Measurements from ENCODE around the gene PCBD2.
"Not testable (repeated sequence)": the region's sequence is repeated elsewhere in the genome, so short reads cannot be mapped to it uniquely, and the experiment has no call there.

The PCBD2 gene

GRCh38 chr5:134964359-134965270, 59.7 kb downstream of the PCBD2 start:
- no peak for DNase-seq

DNA sequence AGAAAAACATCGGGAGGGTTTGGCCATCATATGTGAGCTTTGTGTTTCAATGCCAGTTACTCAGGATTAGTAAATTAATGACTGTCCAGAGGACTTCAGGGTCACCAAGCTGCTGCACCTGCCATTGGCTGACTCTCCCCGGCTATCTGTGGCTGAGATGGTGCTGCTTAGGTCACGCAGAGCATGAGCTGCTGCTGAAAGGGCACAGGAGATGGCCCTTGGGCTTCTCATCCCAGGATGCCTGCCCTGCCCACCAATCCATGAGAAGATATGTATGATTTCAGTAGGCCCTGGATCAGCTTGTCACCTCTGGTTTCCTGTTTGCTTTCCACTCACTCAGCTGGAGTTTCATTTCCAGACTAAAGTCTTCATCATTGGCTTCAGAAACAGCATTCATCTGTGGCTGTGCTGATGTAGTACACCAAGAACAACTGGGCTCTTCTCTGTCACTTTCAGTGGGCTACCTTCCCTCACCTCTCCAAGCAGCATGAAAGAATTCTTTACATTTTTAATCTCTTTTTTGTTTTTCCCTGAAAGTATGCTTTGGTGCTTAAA, 60.4 kb downstream of the PCBD2 start:
- DNase-seq = no peak

DNA sequence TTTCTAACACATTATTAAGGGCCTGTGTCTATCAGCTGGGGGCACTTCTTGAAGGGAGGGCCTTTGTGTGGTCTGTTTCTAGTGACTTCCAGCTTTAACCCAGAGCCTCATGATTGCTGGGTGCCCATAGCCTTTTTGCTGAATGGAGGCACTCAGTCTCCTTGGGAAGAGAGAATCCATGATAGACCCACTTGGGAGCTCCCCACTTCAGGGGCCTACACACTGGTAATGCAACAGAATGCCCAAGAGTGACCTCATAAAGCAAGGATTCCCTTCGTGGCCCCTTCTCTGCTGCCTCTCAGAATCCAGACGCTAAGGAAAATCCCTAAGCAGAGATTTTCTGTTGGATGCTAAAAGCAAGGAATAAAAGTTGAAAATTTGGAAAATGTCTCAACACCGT, 62.7 kb downstream of the PCBD2 start, which contains the start of gene CATSPER3:
TSS of gene CATSPER3 (plus strand) at position 301 of the 400 bp plus-strand sequence. CDS start at position 386, 85 bp downstream.
- no peak for DNase-seq

GRCh38 chr5:134968055-134968454, 63.1 kb downstream of the PCBD2 start:
- DNase-seq = no peak

DNA sequence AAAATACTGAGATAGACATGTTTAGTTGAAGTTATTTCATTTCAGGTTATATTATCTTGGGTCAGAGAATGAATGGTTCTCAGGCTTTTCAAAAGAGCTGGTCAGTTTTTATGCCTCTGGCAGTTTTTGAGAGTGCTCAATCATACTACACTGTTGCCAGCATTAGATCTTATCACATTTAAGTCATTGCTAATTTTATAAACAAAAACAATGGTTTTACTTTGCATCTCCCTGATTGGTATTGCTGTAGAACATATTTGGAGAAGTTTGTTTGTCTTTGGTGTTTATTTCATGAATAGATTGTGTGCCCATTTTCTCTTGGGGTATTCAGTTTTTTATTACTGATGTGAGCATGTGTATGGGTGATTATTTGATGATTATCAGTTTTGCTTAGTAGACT, 64.2 kb downstream of the PCBD2 start:
- DNase-seq = no peak

DNA sequence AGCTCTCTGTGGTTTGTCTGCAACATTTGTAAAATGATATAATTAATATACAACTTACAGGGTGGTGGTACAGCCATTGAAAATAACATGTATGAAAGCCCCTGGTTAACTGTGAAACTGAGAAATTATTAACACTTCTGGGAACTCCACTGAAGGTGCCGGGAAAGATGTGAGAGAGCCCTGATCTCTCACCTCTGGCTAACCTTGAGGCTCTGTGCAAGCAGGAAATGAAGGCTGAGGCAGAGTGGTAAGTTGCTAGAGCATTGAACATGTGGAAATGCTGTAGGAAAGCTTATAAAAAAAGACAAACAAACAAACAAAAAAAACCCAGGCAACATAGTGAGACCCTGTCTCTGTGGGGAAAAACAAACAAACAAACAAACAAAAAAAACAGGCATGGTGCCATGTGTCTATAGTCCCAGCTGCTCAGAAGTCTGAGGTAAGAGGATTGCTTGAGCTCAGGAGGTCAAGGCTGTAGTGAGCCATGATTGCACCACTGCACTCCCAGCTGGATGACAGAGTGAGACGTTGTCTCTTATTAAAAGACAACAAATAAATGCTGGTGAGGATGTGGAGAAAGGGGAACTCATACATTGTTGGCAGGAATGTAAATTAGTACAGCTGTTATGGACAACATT, 70.3 kb downstream of the PCBD2 start:
- DNase-seq = no peak

- DNase-seq = no peak
These were observed 70.9 kb downstream of the PCBD2 start for GRCh38 chr5:134975843-134976242.

- DNase-seq = no peak
These were observed 71.9 kb downstream of the PCBD2 start for GRCh38 chr5:134976841-134977240.

DNA sequence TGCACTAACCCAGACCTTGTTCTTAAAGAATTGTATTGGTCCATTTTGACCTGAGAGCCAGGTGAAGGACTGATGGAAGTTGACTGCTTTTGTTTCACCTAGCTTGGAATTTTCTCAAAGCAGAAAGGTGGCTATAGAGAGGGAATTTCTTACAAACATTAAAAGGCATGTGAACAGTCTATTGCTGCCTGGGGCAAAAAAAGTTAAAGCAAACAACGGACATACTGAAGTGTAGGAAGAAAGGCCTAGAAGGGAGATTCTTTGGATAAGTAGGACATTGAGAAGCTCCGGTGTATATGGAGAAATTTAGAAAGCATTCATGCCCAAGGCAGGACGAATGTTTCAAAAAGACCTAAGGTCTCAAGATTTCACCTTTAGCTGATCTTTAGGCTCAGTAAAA, 74.5 kb downstream of the PCBD2 start:
- DNase-seq = no peak

GRCh38 chr5:134982230-134982629, 77.3 kb downstream of the PCBD2 start:
- DNase-seq = no peak

DNA sequence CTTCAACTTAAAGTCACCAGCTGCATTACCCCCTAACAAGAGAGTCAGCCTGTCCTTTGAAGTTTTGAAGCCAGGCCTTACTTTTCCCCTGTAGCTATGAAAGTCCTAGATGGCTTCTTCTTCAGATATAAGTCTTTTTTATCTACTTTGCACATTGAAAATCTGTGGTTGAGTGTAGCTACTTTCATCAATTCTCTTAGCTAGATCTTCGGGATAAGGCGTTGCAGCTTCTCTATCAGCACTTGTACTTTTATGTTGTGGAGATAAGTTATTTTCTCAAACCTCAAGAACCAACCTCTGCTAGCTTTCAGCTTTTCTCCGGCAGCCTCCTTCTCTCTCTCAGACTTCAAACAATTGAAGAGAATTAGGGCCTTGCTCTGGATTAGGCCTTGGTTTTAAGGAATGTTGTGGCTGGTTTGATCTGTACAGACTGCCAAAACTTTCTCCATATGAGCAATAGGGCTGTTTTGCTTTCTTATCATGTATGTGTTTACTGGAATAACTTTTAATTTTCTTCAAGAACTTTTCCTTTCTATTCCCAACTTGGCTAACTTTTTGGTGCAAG, 84.4 kb downstream of the PCBD2 start:
- DNase-seq = no peak

- DNase-seq = not testable (repeated sequence)
These were observed 85.3 kb downstream of the PCBD2 start for GRCh38 chr5:134990183-134990582.

DNA sequence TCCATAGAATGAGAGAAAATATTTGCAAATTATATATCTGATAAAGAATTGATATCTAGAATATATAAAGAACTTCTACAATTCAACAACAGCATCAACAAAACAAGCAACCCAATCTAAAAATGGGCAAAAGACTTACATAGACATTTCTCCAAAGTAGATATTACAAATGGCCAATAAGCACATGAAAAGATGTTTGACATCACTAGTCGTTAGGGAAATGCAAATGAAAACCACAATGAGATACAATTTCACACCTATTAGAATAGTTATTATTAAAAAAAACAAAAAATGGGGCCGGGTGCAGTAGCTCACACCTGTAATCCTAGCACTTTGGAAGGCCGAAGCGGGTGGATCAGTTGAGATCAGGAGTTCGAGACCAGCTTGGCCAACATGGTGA, 87.2 kb downstream of the PCBD2 start:
- no peak for DNase-seq

- no peak for DNase-seq
These were observed 88.2 kb downstream of the PCBD2 start for GRCh38 chr5:134993161-134993560.

GRCh38 chr5:134994560-134995156, 89.7 kb downstream of the PCBD2 start:
- DNase-seq = no peak

DNA sequence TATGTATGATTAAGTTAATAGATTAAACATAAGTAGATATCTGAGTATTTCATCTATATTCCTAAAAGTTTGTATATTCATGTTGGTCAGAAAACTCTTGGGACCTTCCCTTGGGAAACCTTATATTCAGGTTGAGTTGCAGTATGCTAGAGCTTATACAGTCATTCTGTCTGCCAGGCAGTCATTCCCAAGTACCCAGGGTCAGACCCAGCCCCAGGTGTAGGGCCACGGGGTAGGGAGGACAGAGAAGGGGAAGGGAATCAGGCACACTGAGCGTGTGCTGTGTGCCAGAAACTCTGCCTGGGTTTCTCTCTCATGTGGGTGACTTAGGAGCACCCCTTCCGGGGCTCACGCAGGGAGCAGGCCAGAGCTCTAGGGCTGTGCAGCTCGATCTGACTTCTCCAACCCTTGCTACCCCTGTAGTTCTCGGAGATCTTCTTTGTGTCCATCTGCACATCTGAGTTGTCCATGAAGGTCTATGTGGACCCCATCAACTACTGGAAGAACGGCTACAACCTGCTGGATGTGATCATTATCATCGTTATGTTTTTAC, 91.0 kb downstream of the PCBD2 start:
- no peak for DNase-seq

- no peak for DNase-seq
These were observed 92.1 kb downstream of the PCBD2 start for GRCh38 chr5:134997015-134997414.

- DNase-seq = not testable (repeated sequence)
These were observed 93.1 kb downstream of the PCBD2 start for GRCh38 chr5:134998068-134998467.

DNA sequence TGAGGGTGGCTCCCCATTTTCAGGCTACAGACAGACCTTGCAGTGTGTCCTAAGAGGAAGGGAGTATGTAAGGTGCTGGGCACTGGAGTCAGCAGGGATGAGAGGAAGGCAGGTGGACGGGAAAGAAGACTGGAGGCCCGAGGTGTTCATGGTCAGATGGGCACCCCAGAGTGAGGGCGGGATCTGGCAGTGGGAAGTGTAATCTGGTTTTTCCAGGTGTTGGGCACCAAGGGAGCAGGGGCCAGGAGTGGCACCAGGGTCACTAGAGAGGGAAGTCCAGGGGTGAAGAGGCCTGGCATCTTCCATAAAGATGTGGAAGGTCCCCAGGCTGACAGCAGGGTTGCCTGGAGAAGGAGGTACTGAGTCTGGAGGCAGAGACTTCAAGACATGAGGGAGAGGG, 99.4 kb downstream of the PCBD2 start:
- no peak for DNase-seq

DNA sequence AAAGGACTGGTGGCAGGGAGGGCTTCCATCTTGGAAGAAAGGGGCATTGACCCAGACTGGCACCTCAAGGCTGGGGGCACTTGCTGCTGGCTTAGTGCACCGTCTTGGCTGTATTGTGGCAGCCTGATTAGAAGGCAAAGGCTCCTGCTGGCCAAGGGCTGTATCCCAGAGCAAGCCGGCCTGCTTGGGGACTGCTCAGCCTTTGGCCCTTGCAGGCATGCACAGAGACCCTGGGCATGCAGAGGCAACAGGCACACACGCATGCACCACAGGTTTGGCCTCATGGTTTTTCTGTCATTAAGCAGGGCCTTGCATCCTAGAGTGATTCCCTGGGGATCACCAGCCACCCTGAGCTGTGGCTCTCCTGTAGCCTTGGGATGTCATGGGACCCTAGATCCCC, 100.1 kb downstream of the PCBD2 start:
- DNase-seq = no peak

DNA sequence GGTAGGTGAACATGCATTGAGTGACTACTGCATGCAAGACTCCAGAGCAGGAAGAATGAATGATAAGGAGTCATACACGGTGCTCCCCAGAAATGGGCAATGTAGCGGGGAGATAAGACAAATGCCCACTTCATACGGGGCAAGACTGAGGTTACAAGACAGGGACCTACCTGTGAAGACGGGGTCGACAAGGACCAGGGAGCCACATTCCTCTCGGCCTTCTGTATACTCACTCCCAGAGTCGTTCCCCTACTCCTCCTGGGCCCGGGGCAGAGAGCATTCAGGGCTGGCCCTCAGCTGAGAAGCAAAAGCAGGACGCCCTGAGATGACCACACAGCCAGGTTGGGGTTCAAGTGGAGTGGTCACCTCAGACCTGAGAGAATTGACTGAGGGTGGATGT, 102.4 kb downstream of the PCBD2 start:
- no peak for DNase-seq

DNA sequence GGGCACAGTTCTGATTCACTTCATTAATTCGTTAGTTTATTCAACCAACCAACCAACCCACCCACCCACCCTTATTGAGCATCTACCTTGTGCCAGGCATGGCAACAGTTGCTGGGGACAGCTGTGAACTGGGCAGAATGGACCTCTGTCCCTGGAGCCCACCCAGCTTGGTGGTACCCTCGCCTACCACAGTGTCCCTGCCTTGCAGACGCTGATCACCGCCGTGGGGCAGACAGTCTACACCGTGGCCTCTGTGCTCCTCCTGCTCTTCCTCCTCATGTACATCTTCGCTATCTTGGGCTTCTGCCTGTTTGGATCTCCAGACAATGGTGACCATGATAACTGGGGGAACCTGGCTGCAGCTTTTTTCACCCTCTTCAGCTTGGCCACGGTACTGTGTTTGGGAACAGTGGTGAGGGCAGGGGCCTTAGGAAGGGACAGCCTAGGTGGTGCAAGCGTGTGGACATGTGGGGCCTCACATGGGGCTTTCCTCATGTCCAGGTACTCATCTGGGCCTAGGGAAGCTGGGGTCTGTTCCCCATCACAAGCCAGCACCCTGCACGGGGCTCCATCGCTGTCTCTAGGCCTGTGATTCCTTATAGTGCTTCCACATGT, 102.9 kb downstream of the PCBD2 start:
- DNase-seq = no peak

All from stimulated activated CD4-positive, alpha-beta T cell treated with anti-CD3 and anti-CD28 coated beads, Interleukin-4, amount 100 ng/mL, for 24 hours (primary cell).